Coronary artery (tissue), 2 donors: ENCODE data around the gene TCP11L2.

ENCODE experiments used
- DNase-seq: peaks from one replicate; pipeline ENCODE4 v3.0.0-alpha.2; 2017; ENCODE audit warnings: low spot score
- H3K27ac ChIP-seq, 2 donors: fragments of 200-600 bp; sonication (generic); one replicate each; pipeline ENCODE4 v1.5.1; 2016 to 2019
- H3K4me3 ChIP-seq: fragments of 200-600 bp; sonication (generic); 2 replicates; pipeline ENCODE4 v1.5.1; 2016; ENCODE audit warnings: mild to moderate bottlenecking, moderate library complexity
- TF ChIP-seq, protein P1 (sequence below): fragments of 200-600 bp; sonication (generic); IDR thresholded peaks from one replicate; pipeline ENCODE4 v1.5.1; 2019; ENCODE audit warnings: antibody characterized with exemption

Gene TCP11L2

DNA sequence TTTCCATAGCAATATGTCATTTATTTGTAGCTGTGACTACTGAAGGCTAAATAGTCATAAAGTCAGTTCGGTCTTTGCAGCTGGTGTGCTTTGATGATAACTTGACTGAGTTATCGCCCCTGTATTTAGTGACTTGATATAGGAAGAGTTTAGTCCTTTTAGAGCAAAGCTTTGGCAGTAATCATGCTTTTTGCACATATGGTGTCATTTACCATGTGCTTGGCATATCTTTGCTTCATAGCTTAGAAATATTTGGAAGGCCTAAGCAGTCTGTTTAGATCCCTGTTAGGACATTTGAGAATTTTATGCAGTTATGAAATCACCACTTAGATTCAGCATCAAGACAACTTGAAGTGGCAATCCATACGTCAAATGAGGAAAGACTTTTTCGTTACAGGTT lies 86.6 kb downstream of the TCP11L2 start:
- TF ChIP-seq, protein P1, sequence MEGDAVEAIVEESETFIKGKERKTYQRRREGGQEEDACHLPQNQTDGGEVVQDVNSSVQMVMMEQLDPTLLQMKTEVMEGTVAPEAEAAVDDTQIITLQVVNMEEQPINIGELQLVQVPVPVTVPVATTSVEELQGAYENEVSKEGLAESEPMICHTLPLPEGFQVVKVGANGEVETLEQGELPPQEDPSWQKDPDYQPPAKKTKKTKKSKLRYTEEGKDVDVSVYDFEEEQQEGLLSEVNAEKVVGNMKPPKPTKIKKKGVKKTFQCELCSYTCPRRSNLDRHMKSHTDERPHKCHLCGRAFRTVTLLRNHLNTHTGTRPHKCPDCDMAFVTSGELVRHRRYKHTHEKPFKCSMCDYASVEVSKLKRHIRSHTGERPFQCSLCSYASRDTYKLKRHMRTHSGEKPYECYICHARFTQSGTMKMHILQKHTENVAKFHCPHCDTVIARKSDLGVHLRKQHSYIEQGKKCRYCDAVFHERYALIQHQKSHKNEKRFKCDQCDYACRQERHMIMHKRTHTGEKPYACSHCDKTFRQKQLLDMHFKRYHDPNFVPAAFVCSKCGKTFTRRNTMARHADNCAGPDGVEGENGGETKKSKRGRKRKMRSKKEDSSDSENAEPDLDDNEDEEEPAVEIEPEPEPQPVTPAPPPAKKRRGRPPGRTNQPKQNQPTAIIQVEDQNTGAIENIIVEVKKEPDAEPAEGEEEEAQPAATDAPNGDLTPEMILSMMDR: no peak
- no peak overlapping the region for H3K27ac ChIP-seq
- DNase-seq: no peak
- H3K4me3 ChIP-seq: no peak overlapping the region

DNA sequence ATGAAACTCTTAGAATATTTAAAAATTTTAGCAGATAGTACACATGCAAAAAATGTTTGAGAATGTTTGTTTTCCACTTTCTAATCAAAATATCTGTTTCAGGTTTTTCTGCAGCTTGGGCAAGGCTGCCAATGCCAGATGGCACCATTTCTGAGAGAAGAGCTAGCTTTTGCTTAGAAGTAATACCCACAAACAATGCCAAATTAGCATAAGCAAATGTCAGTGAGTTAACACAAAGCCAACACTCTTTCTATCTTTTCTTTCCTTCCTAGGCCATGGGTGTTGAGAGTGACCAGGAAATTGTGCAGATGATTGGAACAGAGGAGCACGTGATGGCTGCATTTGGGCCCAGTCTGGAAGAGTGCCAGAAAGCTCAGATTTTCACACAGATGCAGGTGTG lies 90.2 kb downstream of the TCP11L2 start:
- DNase-seq: no peak
- H3K4me3 ChIP-seq: no peak overlapping the region
- TF ChIP-seq, protein P1: no peak
- H3K27ac ChIP-seq: no peak overlapping the region
